Neuronal stem cell (in vitro differentiated cells): ENCODE measurements around the gene C18orf54.

Experiments used
- DNase-seq: peaks from one replicate; pipeline ENCODE4 v3.0.0-alpha.2; 2013; ENCODE audit warnings: low spot score
- H2AFZ ChIP-seq: one replicate; pipeline ENCODE4 v1.6.1; 2013; ENCODE audit warnings: mild to moderate bottlenecking, low read length, inconsistent platforms
- H2AK5ac ChIP-seq: 2 replicates; pipeline ENCODE4 v1.6.1; 2013; ENCODE audit warnings: low read depth, mild to moderate bottlenecking, inconsistent platforms, low read length, moderate library complexity, mixed read lengths
- H2BK120ac ChIP-seq: 2 replicates; pipeline ENCODE4 v1.6.1; 2013; ENCODE audit warnings: low read depth, mild to moderate bottlenecking, inconsistent platforms, low read length, moderate library complexity, mixed read lengths
- H2BK12ac ChIP-seq: one replicate; pipeline ENCODE4 v1.6.1; 2013; ENCODE audit warnings: low read length, inconsistent platforms
- H2BK15ac ChIP-seq: 2 replicates; pipeline ENCODE4 v1.6.1; 2013; ENCODE audit warnings: mild to moderate bottlenecking, low read length, inconsistent platforms, mixed read lengths
- H2BK5ac ChIP-seq: one replicate; pipeline ENCODE4 v1.6.1; 2013; ENCODE audit warnings: inconsistent platforms, mild to moderate bottlenecking, low read length, moderate library complexity
- H3K14ac ChIP-seq: one replicate; pipeline ENCODE4 v1.6.1; 2013; ENCODE audit warnings: low read length, inconsistent platforms
- H3K18ac ChIP-seq: 2 replicates; pipeline ENCODE4 v1.6.1; 2013; ENCODE audit warnings: low read length, inconsistent platforms
- H3K23ac ChIP-seq: 2 replicates; pipeline ENCODE4 v1.6.1; 2013; ENCODE audit warnings: low read depth, mild to moderate bottlenecking, mixed read lengths, low read length, inconsistent platforms; ENCODE audit not compliant: poor library complexity
- H3K27ac ChIP-seq: replicated peaks from 3 replicates; pipeline ENCODE4 v1.5.1; 2013; ENCODE audit warnings: low read length, inconsistent platforms
- H3K27me3 ChIP-seq, 3 experiments: 2 replicates each; pipeline ENCODE4 v1.6.1; 2013; ENCODE audit warnings: low read length in 3 of 3, mild to moderate bottlenecking in 2 of 3, inconsistent platforms in 1 of 3, low read depth in 1 of 3, mixed read lengths in 1 of 3, moderate library complexity in 1 of 3; ENCODE audit not compliant: control insufficient read depth in 3 of 3, insufficient read depth in 3 of 3
- H3K36me3 ChIP-seq, 2 donors: replicated peaks in 1 of 2; 2 replicates each; pipeline ENCODE4 v1.6.1; 2013; ENCODE audit warnings: low read length in 2 of 2; ENCODE audit not compliant: control insufficient read depth in 2 of 2, insufficient read depth in 2 of 2
- H3K4ac ChIP-seq: 2 replicates; pipeline ENCODE4 v1.6.1; 2013; ENCODE audit warnings: inconsistent platforms, mild to moderate bottlenecking, low read length, moderate library complexity
- H3K4me1 ChIP-seq, 2 donors: 1 replicate in 1 of 2; 2 replicates in 1 of 2; pipeline ENCODE4 v1.6.1; 2013; ENCODE audit warnings: low read length in 2 of 2, low read depth in 1 of 2; ENCODE audit not compliant: control insufficient read depth in 2 of 2, insufficient read depth in 1 of 2
- H3K4me2 ChIP-seq: one replicate; pipeline ENCODE4 v1.6.1; 2013; ENCODE audit warnings: mild to moderate bottlenecking, low read length, inconsistent platforms; ENCODE audit not compliant: insufficient read depth, poor library complexity, severe bottlenecking
- H3K4me3 ChIP-seq, 2 donors: 2 replicates each; pipeline ENCODE4 v1.5.1; 2013; ENCODE audit warnings: low read length in 2 of 2, mild to moderate bottlenecking in 2 of 2, inconsistent platforms in 1 of 2, moderate library complexity in 1 of 2
- H3K79me1 ChIP-seq: one replicate; pipeline ENCODE4 v1.6.1; 2013; ENCODE audit warnings: low read depth, mild to moderate bottlenecking, inconsistent platforms, low read length, moderate library complexity
- H3K9ac ChIP-seq: one replicate; pipeline ENCODE4 v1.6.1; 2013; ENCODE audit warnings: mild to moderate bottlenecking, low read depth, low read length, inconsistent platforms; ENCODE audit not compliant: poor library complexity
- H3K9me3 ChIP-seq, 2 donors: replicated peaks in 1 of 2; 2 replicates each; pipeline versions ENCODE3 to v1.6.1; 2013; ENCODE audit warnings: low read length in 2 of 2, mild to moderate bottlenecking in 2 of 2, inconsistent platforms in 1 of 2, low read depth in 1 of 2, mixed read lengths in 1 of 2, moderate library complexity in 1 of 2; ENCODE audit not compliant: control insufficient read depth in 2 of 2, insufficient read depth in 1 of 2
- H4K8ac ChIP-seq: one replicate; pipeline ENCODE4 v1.6.1; 2013; ENCODE audit warnings: low read depth, mild to moderate bottlenecking, inconsistent platforms, low read length, moderate library complexity
- H4K91ac ChIP-seq: one replicate; pipeline ENCODE4 v1.6.1; 2013; ENCODE audit warnings: low read length, low read depth, mild to moderate bottlenecking, inconsistent platforms; ENCODE audit not compliant: poor library complexity
- WGBS, 2 donors: extraction: QIAGEN DNeasy Blood & Tissue Kit; methylation state at CpG; one replicate each; pipeline ENCODE4 v1.1.7; 2013; ENCODE audit warnings: missing lambda C conversion rate in 2 of 2, mixed read lengths in 1 of 2; ENCODE audit not compliant: insufficient read length in 2 of 2, insufficient replicate concordance in 1 of 2; ENCODE audit errors: extremely low coverage in 2 of 2; 5-methylcytosine and 5-hydroxymethylcytosine counted together

Gene C18orf54

DNA sequence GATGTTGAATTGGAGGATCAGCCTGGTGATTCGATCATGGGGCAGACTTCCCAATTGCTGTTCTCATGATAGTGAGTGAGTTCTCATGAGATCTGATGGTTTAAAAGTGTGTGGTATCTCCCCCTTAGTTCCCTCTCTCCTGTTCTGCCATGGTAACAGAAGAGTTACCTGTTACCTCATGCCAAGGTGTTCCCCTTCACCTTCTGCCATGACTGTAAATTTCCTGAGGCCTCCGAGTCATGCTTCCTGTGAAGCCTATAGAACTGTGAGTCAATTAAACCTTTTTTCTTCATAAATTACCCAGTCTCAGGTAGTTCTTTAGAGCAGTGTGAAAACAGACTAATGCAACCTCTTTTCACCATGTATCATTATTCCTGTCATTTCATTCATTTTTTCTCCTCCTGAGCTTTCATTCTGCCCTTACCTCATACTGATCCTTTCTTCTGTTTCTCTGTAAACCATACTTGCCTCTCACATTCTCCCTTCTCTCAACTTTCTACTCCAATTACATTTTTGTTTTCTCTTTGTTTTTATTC lies 22.0 kb upstream of the C18orf54 start:
- no peaks in the 10 kb centered on the region for H3K79me1 ChIP-seq
- H4K8ac ChIP-seq: no peak overlapping the region
- DNase-seq: no peak
- H3K18ac ChIP-seq: no peak overlapping the region
- WGBS, 2 donors: no CpG with 5 or more reads among the region's 2 CpGs
- no peaks in the 10 kb centered on the region for H3K27me3 ChIP-seq
- no peak overlapping the region for H3K4me3 ChIP-seq
- H3K36me3 ChIP-seq: no peaks in the 10 kb centered on the region
- no peak overlapping the region for H3K27ac ChIP-seq
- H2BK5ac ChIP-seq: no peak overlapping the region
- no peak overlapping the region for H3K9ac ChIP-seq
- no peak overlapping the region for H4K91ac ChIP-seq
- no peaks in the 10 kb centered on the region for H3K4me1 ChIP-seq
- H3K4ac ChIP-seq: no peak overlapping the region
- H3K9me3 ChIP-seq: no peaks in the 10 kb centered on the region
- no peak overlapping the region for H3K4me2 ChIP-seq
- H3K23ac ChIP-seq: no peak overlapping the region
- H2AFZ ChIP-seq: no peak overlapping the region
- no peak overlapping the region for H2BK120ac ChIP-seq
- no peak overlapping the region for H2BK15ac ChIP-seq
- no peak overlapping the region for H2AK5ac ChIP-seq
- no peak overlapping the region for H3K14ac ChIP-seq
- H2BK12ac ChIP-seq: no peak overlapping the region

DNA sequence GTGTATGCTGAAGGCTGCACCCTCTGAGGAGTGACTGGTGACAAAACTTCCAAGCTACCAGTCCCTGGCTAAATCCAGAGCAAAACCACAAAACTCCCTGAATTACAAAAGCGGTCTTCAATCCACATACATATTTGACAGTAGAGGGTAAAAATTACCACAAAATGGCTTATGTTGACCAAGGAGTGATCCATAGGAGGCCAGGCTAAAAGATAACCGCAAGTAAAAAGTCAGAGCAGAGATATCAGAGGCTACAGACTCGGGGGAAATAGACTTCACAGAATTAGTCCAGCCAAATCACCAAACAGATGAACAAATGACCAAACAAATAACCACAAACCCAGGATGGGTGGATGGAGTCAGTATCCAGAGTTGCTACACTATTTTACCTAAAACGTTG lies 19.5 kb upstream of the C18orf54 start:
- no peak overlapping the region for H3K4me2 ChIP-seq
- no peak overlapping the region for H4K8ac ChIP-seq
- no peak overlapping the region for H4K91ac ChIP-seq
- no peaks in the 10 kb centered on the region for H3K36me3 ChIP-seq
- H3K79me1 ChIP-seq: no peaks in the 10 kb centered on the region
- H3K18ac ChIP-seq: no peak overlapping the region
- no peak overlapping the region for H2BK5ac ChIP-seq
- no peak overlapping the region for H3K23ac ChIP-seq
- no peak overlapping the region for H2BK12ac ChIP-seq
- no peak overlapping the region for H2AFZ ChIP-seq
- no peak overlapping the region for H2AK5ac ChIP-seq
- no peak overlapping the region for H2BK15ac ChIP-seq
- H3K27me3 ChIP-seq: no peaks in the 10 kb centered on the region
- no peak overlapping the region for H3K14ac ChIP-seq
- no peaks in the 10 kb centered on the region for H3K4me1 ChIP-seq
- DNase-seq: no peak
- no peaks in the 10 kb centered on the region for H3K9me3 ChIP-seq
- H3K4me3 ChIP-seq: no peak overlapping the region
- no peak overlapping the region for H3K4ac ChIP-seq
- H3K27ac ChIP-seq: no peak overlapping the region
- H3K9ac ChIP-seq: no peak overlapping the region
- WGBS, 2 donors: no CpG with 5 or more reads among the region's 4 CpGs
- H2BK120ac ChIP-seq: no peak overlapping the region

DNA sequence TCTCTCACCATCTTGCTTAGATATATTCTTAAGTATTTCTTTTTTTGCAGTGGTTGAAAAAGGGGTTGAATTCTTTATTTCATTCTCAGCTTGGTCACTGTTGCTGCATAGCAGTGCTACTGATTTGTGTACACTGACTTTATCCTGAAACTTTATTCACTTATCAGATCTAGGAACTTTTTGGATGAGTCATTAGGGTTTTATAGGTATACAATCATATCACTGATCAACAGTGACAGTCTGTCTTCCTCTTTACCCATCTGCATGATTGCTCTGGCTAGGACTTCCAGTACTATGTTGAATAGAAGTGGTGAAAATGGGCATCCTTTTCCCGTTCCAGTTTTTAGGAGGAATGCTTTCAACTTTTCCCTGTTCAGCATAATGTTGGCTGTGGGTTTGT lies 6.5 kb upstream of the C18orf54 start:
- Histone ChIP-seq H3K79me1 (no peaks in the 10 kb centered on the region), H2BK12ac (no peak overlapping the region), H3K4me2 (no peak overlapping the region), H4K91ac (no peak overlapping the region), H3K14ac (no peak overlapping the region), H3K9me3 (no peaks in the 10 kb centered on the region), H2BK5ac (no peak overlapping the region), H3K27me3 (no peaks in the 10 kb centered on the region), H2BK15ac (no peak overlapping the region), H3K4me1 (no peaks in the 10 kb centered on the region), H3K9ac (no peak overlapping the region), H2BK120ac (no peak overlapping the region), H3K23ac (no peak overlapping the region), H3K4ac (no peak overlapping the region), H3K27ac (no peak overlapping the region), H4K8ac (no peak overlapping the region), H3K36me3 (no peaks in the 10 kb centered on the region), H2AFZ (no peak overlapping the region), H3K4me3 (no peak overlapping the region), H2AK5ac (no peak overlapping the region), H3K18ac (no peak overlapping the region)
- no CpG with 5 or more reads among the region's 1 CpG for WGBS, 2 donors
- DNase-seq: no peak

DNA sequence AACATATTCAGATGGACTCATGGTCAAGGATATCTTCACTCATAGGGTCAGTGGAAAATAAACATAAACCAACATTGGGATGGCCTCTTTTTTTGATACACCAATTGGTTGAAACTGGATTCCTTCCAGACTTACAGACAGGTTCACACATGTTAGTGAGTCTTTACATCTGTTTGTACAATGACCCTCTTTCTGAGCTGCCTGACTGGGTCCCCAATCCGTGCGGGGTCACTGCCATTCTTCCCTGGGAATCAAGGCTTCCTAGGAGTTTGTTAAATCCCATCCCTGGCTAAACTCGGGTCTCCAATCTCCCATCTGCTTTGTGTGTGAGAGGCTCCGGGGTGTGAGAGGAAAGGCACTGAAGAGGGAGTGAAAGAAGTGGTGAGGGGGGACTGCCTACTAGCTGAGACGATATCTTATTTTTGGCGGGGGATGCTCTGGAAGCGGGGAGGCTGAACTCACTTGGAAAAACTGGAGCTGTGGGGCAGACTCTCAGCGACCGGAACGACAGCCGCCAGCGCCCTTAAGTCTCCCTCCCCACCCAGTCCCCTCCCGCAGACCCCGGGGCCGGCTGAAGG lies 535 bp upstream of the C18orf54 start:
- peak overlapping the region; percentile 60 for H3K27ac ChIP-seq
- H2AFZ ChIP-seq: peak overlapping the region; percentile 95
- H3K9me3 ChIP-seq: peaks cover 0 to 2% of the 10 kb centered on the region in 2 donors
- H3K4me1 ChIP-seq: peaks cover 2 to 5% of the 10 kb centered on the region in 2 donors
- WGBS, 2 donors: no CpG with 5 or more reads among the region's 15 CpGs
- peak overlapping the region; percentile 62 for H2BK120ac ChIP-seq
- peaks cover 5 to 19% of the 10 kb centered on the region in 2 donors for H3K36me3 ChIP-seq
- no peaks in the 10 kb centered on the region for H3K27me3 ChIP-seq
- H3K79me1 ChIP-seq: no peaks in the 10 kb centered on the region
- peak overlapping the region; percentile 83 for H2BK5ac ChIP-seq
- H3K18ac ChIP-seq: peak overlapping the region; percentile 98
- H3K9ac ChIP-seq: peak overlapping the region; percentile 84
- peak overlapping the region; percentile 87 for H2BK15ac ChIP-seq
- DNase-seq: no peak
- H4K8ac ChIP-seq: no peak overlapping the region
- no peak overlapping the region for H3K4ac ChIP-seq
- no peak overlapping the region for H2AK5ac ChIP-seq
- H3K23ac ChIP-seq: peak overlapping the region; percentile 59
- no peak overlapping the region for H2BK12ac ChIP-seq
- no peak overlapping the region for H3K14ac ChIP-seq
- H4K91ac ChIP-seq: no peak overlapping the region
- peak overlapping the region; percentile 88 to 94 for H3K4me3 ChIP-seq
- peak overlapping the region; percentile 72 for H3K4me2 ChIP-seq
